Measurements from ENCODE around the gene TGFBRAP1.

Gene TGFBRAP1

GRCh38 chr2:105236060-105236424 is 93.5 kb downstream of the TGFBRAP1 start:
- no peak for DNase-seq

DNA sequence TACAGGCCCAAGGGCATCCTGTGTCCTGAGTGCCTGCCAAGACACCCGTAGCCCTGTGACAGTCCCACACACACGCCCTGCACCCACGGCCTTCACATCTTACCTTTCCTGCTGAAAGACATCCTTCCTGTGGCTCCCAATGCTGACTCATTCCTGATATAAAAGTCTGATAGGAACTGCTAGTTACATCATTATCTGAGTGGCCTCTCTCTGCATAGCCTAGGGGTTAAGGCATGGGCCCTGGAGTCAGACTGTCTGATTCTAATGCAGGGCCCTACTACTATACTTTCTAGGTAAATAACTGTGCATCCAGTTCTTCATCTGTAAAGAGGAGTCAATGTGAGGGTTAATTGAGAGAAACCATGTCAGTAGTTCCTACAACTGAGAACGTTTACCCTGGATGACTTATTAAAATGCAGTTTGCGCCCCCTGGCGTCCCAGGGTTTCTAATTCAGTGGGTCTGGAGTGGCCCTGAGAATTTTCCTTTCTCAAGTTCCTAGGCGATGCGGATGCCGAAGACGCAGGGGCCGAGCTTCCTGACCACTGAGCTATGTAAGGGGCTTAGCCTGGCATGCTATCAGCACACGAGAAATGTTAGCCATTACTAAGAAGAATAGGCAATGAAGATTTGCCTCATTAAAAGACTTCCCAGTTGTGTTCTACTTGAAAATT is 94.0 kb downstream of the TGFBRAP1 start:
- DNase-seq, result peak; percentile 19

DNA sequence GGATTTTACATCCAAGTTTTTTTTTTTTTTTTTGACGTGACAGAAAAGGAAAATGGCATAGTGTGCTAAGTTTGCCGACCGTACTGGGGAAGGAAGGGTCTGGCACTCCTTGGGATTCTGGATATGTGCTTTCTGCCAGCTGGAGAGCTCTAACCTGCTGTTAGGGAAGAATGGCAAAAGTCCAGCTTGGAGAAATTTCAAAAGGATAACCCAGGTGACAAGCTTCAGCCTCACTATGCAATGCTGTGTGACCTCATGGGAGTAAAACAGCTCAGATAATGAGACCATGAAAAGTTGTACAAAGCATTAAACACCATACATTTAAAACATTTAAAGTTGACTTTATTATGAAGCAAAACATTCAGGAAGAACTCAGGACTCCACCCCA is 98.3 kb downstream of the TGFBRAP1 start:
- DNase-seq, result no peak

DNA sequence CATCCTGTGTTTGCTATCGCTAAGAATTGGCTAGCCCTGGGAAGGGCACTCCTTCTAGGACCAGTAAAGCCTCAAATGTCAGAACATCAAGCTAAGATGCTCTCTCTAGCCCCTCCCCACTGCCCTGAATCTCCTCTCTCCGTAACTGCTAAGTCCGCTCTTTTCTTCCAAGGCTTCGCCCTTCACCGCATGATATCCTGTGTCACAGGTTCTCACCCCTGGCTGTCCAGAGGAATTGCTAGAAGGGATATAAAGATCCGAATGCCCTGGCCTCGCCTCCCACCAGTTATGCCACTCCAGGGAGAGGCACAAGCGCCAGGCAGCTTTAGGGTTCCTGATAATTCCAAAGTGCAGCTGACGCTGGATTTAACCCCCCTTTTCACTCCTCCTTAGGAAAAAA is 105.1 kb downstream of the TGFBRAP1 start:
- DNase-seq, result no peak

DNA sequence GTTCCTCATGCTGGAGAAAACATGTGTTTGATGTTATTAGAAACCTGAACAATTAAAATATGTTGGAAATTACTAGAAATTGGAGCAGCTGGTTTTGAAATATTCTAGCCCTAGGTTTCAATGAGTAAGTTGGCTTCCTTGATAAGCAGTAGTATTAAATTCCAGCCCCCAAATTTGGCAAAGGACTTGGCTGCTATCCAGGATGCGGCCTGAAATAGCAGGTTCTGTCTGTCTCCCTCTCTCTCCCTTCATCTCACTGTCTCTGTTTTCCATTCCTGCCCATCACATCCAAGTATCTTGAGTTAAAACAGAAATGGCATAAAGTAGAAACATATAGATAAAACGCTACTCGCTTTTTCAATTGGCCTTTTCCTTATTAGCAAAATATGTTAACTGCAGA is 108.9 kb downstream of the TGFBRAP1 start:
- no peak for DNase-seq

DNA sequence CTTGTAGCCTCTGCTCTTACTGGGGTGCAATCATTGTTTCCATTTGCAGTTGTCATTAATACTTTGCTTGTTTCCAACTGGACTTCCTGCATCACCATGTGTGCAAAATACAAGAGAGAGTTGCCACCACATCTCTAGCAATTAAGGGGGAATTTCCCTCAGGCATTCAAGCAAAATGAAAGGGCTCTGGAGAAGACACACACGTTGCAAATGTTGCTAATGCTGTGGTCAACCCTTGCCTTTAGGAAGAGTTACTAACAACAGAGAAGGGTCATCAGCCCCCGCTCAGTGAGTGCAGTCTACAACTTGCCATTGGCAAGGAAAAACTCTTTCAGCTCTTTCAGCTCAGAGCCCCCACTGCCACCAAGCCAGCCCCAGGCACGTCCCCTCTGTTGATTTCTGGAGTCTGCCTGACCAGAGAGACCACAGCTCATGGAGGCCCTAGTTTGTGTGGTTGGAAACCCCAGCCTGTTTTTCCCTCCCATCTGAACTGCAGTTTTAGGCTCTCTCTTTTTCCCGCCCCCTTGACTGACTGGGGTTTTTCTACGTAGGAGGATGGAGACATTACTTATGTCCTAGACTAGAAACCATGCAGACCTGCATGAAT is 113.8 kb downstream of the TGFBRAP1 start:
- DNase-seq, result no peak
